Subcutaneous adipose tissue (tissue), 4 donors: ENCODE data around the gene TMEM238L. TPM values are rescaled to one million over a fixed set of nuclear protein-coding genes. Genes with fewer than 3 reads are reported as not detected.

Source experiments
- CTCF ChIP-seq: fragments of 450-650 bp; IDR thresholded peaks from one replicate; pipeline ENCODE4 v1.5.1; 2016; ENCODE audit warnings: low read depth, mild to moderate bottlenecking, control low read depth, antibody characterized with exemption, moderate library complexity
- total RNA-seq, 4 donors: library from RNA; depleted of rRNA; stranded (reverse); fragments of >200 nt; gene quantifications; one replicate each; pipeline ENCODE4 v1.1.0, GENCODE V29; 2016

The TMEM238L gene
- total RNA-seq, result not detected

GRCh38 chr17:10803830-10804475, at the start of gene TMEM238L:
Gene TMEM238L (minus strand): TSS chr17:10804099. CDS start chr17:10803963, 136 bp downstream.
- TF ChIP-seq CTCF, result no peak

- no peak for TF ChIP-seq CTCF
Observed at GRCh38 chr17:10845388-10845751, 41.5 kb upstream of the TMEM238L start.

GRCh38 chr17:10844621-10845387, 40.9 kb upstream of the TMEM238L start:
- TF ChIP-seq CTCF, result no peak

- no peak for TF ChIP-seq CTCF
Observed at GRCh38 chr17:10843811-10844210, 39.9 kb upstream of the TMEM238L start.

GRCh38 chr17:10842658-10843057, 38.8 kb upstream of the TMEM238L start:
- TF ChIP-seq CTCF, result no peak

- TF ChIP-seq CTCF, result no peak
Observed at GRCh38 chr17:10838682-10839081, 34.8 kb upstream of the TMEM238L start.

- no peak for TF ChIP-seq CTCF
Observed at GRCh38 chr17:10837921-10838320, 34.0 kb upstream of the TMEM238L start, which contains the start of gene PIRT. Gene PIRT (minus strand): TSS chr17:10838087. CDS start chr17:10825645, 12,442 bp downstream.
